GM21529 (cell line): ENCODE measurements around the gene SCYL2.

Experiments
- ATAC-seq: cut with Tn5 transposase; IDR thresholded peaks from one replicate; pipeline ENCODE4 v1.9.1; 2021; ENCODE audit not compliant: unreplicated experiment

SCYL2 gene

GRCh38 chr12:100371146-100371545 lies 104.2 kb downstream of the SCYL2 start:
- no peak for ATAC-seq

- ATAC-seq, result no peak
Measured at GRCh38 chr12:100372853-100373640, 106.1 kb downstream of the SCYL2 start.

GRCh38 chr12:100375038-100375735 lies 108.2 kb downstream of the SCYL2 start:
- no peak for ATAC-seq

- no peak for ATAC-seq
Measured at GRCh38 chr12:100376161-100376560, 109.2 kb downstream of the SCYL2 start.

GRCh38 chr12:100381379-100381778 lies 114.4 kb downstream of the SCYL2 start:
- no peak for ATAC-seq

GRCh38 chr12:100382338-100382737 lies 115.4 kb downstream of the SCYL2 start:
- ATAC-seq, result no peak

GRCh38 chr12:100383586-100384558 lies 116.9 kb downstream of the SCYL2 start:
- no peak for ATAC-seq

GRCh38 chr12:100384559-100384935 lies 117.6 kb downstream of the SCYL2 start:
- ATAC-seq, result no peak

- no peak for ATAC-seq
Measured at GRCh38 chr12:100388382-100388781, 121.4 kb downstream of the SCYL2 start.
